Spleen (tissue), 7 donors: Measurements from ENCODE around the gene UBASH3A.

Source experiments
- CTCF ChIP-seq, 11 experiments: fragments of 200-600 bp in 7 of 11; fragments of 450-650 bp in 4 of 11; sonication (generic) in 4 of 11; IDR thresholded peaks in 8 of 11; conservative IDR thresholded peaks in 3 of 11; 1 replicate in 7 of 11; 2 replicates in 4 of 11; pipeline versions ENCODE4 v1.4.0 to v1.8.0; 2016 to 2021; ENCODE audit warnings: antibody characterized with exemption in 11 of 11, inconsistent platforms in 4 of 11, mild to moderate bottlenecking in 1 of 11
- POLR2A ChIP-seq, 3 donors: fragments of 450-650 bp; IDR thresholded peaks; one replicate each; pipeline ENCODE4 v1.5.1; 2017; ENCODE audit warnings: antibody characterized with exemption in 3 of 3, mild to moderate bottlenecking in 1 of 3
- POLR2AphosphoS5 ChIP-seq, 3 donors: sonication (generic); formaldehyde crosslinking; IDR thresholded peaks; one replicate each; pipeline ENCODE4 v1.5.1; 2017; ENCODE audit warnings: antibody characterized with exemption in 3 of 3
- donor health status: DM: no; HTN: no; CAD: no; lungs with moderate emphysema.
- donor health status: DM: no; HTN: no; CAD: no.
- donor health status: DM: no; HTN: no; CAD: no.

DNA sequence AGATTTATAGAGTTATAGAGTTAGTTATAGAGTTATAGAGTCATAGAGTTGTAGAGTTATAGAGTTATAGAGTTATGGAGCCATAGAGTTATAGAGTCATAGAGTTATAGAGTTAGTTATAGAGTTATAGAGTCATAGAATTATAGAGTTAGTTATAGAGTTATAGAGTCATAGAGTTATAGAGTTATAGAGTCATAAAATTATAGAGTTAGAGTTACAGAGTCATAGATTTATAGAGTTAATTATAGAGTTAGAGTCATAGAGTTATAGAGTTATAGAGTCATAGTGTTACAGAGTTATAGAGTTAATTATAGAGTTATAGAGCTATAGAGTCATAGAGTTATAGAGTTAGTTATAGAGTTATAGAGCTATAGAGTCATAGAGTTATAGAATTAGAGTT lies 32.1 kb downstream of the UBASH3A start:
- no peak for TF ChIP-seq CTCF (IDR thresholded peaks at IDR 0.05 in 8 of 11, conservative IDR thresholded peaks at IDR 0.05 in 3 of 11)
- TF ChIP-seq POLR2A (IDR thresholded peaks at IDR 0.05), result no peak
- no peak for TF ChIP-seq POLR2AphosphoS5 (IDR thresholded peaks at IDR 0.05)
